GM12872 (cell line): ENCODE data around the gene GAK.

ENCODE experiments used
- TF ChIP-seq, protein P1 (sequence below): IDR thresholded peaks from 3 replicates; pipeline ENCODE4 v1.5.1; 2011; ENCODE audit warnings: low read depth, mild to moderate bottlenecking, low read length, moderate library complexity; ENCODE audit not compliant: insufficient read depth

GAK gene

DNA sequence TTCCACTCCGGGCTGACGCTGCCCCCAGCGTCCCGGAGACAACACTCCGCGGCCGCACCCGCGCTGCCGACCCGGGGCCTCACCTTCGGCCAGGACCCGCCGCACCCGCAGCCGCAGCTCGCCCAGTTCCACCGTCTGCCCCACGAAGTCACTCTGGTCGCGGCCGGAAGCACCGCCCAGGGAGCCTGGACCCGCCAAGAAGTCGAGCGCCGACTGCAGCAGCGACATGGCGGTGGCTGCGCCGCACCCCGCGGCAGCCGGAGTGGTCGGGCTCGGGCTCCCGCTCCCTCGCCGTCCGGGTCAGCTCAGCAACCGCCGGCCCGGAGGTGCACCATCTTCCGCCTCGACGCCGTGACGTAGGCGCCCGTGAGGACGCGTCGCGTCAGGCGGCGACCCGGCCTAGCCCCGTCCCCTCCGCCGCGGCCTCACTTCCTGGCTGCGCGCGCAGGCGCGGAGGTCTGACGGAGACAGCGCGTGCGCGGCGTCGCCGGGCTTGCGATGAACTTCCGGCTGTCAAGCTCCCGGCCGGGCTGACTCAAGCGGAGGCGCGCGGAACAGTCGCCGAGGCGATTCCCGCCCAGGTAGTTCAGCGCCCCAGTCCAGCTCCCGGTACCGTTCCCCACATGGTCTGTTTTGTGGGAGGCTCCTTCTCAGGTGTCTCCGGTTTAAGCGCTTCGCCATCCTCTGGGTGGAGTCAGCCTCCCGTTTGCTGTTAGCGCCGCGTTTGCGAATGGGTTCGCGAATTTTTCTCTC is at the start of gene GAK, which contains the start of gene TMEM175:
Gene GAK (minus strand): TSS at position 357 of the 753 bp plus-strand sequence. CDS start 129 bp downstream, at position 228.
Gene TMEM175 (plus strand): TSS at position 501 of the 753 bp plus-strand sequence. CDS start 15,280 bp downstream, outside the sequence.
- TF ChIP-seq, protein P1, sequence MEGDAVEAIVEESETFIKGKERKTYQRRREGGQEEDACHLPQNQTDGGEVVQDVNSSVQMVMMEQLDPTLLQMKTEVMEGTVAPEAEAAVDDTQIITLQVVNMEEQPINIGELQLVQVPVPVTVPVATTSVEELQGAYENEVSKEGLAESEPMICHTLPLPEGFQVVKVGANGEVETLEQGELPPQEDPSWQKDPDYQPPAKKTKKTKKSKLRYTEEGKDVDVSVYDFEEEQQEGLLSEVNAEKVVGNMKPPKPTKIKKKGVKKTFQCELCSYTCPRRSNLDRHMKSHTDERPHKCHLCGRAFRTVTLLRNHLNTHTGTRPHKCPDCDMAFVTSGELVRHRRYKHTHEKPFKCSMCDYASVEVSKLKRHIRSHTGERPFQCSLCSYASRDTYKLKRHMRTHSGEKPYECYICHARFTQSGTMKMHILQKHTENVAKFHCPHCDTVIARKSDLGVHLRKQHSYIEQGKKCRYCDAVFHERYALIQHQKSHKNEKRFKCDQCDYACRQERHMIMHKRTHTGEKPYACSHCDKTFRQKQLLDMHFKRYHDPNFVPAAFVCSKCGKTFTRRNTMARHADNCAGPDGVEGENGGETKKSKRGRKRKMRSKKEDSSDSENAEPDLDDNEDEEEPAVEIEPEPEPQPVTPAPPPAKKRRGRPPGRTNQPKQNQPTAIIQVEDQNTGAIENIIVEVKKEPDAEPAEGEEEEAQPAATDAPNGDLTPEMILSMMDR = no peak

DNA sequence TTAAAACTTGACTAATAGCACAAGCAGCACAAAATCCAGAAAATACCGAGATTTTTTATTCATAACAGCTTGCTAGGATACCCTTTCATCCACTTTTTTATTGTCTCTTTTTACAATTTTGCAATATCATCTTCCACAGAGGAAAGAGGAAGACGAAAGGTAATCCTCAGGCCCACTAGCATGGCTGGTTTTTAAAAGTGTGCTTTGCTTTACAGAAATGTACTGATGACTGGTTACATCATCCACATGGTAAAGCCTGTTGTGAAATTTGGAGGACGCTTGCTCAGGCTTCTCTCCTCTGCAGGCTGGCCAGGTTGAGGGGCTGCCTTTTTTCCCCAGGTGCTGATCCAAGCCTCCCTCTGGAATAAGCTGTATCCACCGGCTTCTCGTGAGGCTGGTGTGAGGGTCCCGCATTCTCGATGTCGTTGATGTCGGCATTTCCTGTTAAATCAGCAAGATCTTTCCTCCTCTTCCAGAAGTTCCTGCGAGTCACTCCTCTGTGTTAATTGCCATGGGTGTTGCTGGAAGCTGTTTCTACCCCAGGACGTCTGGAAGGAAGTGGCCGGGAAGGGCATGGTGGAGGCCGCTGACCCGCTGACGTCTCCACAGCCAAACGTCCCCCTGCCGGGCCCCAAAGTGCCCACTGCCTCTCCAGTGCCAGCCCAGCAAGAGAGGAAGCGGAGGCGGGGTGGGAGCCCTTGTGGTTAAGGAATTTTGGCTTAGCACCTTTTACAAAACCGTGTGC is 47.0 kb upstream of the GAK start:
- TF ChIP-seq, protein P1 = no peak

DNA sequence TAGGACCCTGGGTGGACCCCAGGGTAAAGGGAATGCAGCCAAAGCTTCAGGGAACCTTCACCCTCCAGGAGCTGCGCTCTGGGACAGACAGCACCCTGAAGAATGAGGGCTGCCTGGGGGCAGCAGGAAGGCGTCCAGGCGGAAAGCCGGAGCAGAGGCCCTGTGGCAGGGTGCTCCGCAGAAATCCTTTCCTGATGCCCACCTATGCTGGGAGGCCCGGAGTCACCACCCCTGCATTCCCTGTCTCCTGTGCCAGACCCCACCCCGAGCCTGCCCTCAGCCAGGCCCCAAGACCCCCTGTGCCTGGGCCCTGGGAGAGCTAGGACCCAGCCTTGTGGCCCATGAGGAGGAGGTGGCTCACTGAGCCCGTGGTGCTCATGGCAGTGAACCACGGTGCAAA is 42.6 kb upstream of the GAK start:
- TF ChIP-seq, protein P1 = no peak

DNA sequence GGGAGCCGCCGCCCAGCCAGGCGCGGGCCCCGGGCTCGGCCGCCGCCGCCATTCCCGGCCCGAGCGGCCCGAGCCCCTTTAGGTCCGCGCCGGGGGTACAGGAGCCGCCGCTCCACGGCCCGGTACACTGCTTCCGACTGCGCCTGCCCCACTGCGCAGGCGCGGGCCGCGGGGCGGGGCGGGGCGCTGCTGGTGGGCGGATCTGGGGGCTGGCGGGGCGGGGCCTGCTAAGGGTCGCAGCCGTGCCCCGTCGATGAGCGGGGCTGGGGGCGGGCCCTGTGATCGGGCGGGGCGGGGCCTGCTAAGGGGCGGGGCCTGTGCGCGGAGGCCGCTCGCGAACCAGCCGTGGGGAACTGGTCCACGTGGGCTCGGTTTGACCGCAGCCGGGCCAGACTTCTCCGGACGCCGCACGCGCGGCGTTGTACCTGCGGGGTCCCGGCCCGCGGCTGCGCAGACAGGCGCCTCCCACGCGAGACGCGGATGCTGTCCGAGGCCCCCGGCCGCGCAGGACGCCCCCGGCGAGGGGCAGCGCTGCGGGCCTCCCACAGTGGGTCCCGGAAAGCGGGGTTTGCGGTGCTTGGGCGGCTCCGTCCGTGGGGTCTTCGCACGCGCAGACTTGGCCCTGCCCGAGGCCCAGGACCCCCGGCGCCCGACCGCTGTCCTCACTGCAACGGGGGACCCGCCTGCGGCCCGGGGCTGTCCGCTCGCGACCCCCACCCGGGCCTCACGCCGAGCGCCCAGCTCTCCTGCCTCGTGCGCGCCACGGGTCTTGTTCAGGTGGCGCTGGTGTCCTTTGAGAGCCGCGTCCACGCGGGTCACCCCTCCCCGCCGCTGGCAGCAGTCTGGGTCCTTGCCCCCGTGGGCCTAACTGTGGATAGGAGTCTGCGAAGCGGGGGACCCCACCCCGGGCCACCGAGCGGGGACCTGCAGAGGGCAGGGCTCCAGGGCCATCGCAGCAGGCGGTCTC is 41.6 kb upstream of the GAK start, which contains the start of gene DGKQ:
Gene DGKQ (minus strand): TSS at position 139 of the 967 bp plus-strand sequence. CDS start 87 bp downstream, at position 52.
- TF ChIP-seq, protein P1 = no peak

DNA sequence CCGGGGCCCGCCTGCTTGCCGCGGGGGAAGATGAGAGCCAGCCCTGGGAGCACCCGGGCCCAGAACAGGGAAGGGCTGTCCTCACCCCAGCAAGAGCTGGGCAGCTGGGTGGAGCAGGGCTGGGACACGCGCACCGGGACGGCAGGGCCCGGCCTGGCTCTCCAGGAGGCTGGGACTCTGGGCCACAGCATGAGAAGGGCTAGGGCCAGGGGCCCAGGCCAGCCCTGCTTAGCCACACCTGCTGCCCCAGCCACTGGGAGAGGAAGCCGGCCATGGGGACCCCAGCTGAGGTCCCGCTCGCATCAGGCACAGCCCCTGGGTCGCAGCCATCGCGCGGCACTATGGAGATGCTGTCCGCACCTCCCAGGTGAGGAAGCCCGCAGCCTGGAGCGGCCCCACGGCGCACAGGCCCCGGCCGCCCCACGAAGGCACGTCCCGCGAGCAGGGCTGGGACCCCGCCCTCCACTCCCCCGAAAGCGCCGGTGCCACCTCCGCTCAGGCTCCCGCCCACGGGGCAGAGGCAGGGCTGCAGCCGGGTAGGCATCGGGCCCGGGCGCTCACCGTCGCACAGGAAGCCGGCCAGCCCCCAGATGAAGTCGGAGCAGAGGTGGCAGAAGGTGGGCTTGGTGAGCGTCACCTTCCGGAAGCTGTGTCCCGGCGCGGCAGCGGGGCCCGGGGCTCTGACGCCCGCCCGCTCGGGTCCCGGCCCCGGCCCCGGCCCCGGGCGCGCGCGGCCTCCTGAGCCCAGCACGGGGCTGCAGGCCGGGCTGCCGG is 40.7 kb upstream of the GAK start:
- TF ChIP-seq, protein P1 = no peak

DNA sequence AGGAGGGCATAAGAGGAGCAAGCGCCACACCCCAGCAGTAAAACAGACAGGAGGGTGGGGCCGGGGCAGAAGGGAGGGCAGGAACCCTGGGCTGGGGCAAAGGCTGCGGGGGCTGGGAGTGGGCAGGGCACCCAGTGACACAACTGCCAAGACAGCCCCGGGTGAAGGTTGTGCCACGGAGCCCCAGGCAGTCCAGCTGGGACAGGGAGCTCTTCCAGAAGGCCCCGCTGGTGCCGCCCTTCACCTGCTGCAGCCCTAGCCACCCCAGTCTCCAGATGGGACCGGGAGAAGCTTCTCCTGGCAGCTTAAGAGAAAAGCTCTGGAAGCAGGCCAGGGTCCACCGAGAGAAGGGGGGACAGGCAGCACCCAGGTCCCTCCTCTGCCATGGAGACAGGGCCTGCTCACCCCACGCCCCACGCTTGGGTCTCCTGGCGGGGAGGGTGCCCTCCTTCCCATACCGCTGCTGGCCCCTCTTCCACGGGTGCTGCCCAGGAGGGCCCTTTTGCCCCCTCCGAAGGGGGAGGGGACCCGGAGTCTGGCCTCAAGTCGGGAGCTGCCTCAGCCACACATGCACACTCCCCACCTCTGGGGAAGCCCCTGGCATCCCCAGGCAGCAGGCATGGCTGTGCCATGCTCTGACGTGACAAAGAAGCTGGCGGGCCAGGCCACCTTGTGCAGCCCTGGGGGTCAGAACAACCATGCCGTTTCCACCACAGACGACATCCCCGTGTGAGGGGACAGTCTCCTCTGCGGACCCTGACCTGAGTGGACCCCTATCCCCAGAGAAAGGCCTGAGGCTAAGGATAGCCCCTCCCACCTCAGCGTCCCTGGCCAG is 39.8 kb upstream of the GAK start:
- TF ChIP-seq, protein P1 = no peak
